ENCODE measurements around the gene OPN4. TPM values are rescaled to one million over a fixed set of nuclear protein-coding genes. Genes with fewer than 3 reads are reported as not detected.

Gene OPN4
- total RNA-seq, 2 donors from 2014 or later: not detected

- no peaks in the 10 kb centered on the region for H3K36me3 ChIP-seq (replicated peaks in 1 of 2; ENCODE audit: insufficient read depth in 1 of 2, low read depth in 2 of 2)
- WGBS, 2 donors: 87 to 92% methylated on average over 5 of the region's 5 CpGs
- H3K27ac ChIP-seq: no peak overlapping the region
- DNase-seq (no peak), ATAC-seq (no peak)
- no peak overlapping the region for H3K4me3 ChIP-seq
- intact Hi-C loops (cut with DNase I): no loop called here
- H3K27me3 ChIP-seq: no peaks in the 10 kb centered on the region
- TF ChIP-seq CTCF (IDR thresholded peaks at IDR 0.05) (no peak), POLR2A (IDR thresholded peaks at IDR 0.05) (no peak)
- H3K4me1 ChIP-seq: peaks cover 5% of the 10 kb centered on the region
- H3K9me3 ChIP-seq: no peaks in the 10 kb centered on the region
Observed at GRCh38 chr10:86646532-86646931, 7.8 kb upstream of the OPN4 start.

GRCh38 chr10:86646933-86647332 is 7.4 kb upstream of the OPN4 start:
- no peak overlapping the region for H3K27ac ChIP-seq
- WGBS, 2 donors: 78 to 82% methylated on average over 6 of the region's 6 CpGs
- TF ChIP-seq CTCF (IDR thresholded peaks at IDR 0.05): no peak
- H3K9me3 ChIP-seq: no peaks in the 10 kb centered on the region
- H3K36me3 ChIP-seq (replicated peaks in 1 of 2; ENCODE audit: insufficient read depth in 1 of 2, low read depth in 2 of 2): no peaks in the 10 kb centered on the region
- H3K4me1 ChIP-seq: peaks cover 5% of the 10 kb centered on the region
- DNase-seq (no peak), ATAC-seq (no peak)
- no peak overlapping the region for H3K4me3 ChIP-seq
- no peaks in the 10 kb centered on the region for H3K27me3 ChIP-seq
- intact Hi-C loops (cut with DNase I): no loop called here

- H3K27me3 ChIP-seq: no peaks in the 10 kb centered on the region
- TF ChIP-seq POLR2A (IDR thresholded peaks at IDR 0.05): no peak
- no peak for TF ChIP-seq CTCF (IDR thresholded peaks at IDR 0.05)
- no peaks in the 10 kb centered on the region for H3K9me3 ChIP-seq
- DNase-seq (no peak), ATAC-seq (no peak)
- H3K36me3 ChIP-seq (replicated peaks in 1 of 2; ENCODE audit: insufficient read depth in 1 of 2, low read depth in 2 of 2): no peaks in the 10 kb centered on the region
- peaks cover 5% of the 10 kb centered on the region for H3K4me1 ChIP-seq
- no peak overlapping the region for H3K27ac ChIP-seq
- 78 to 83% methylated on average over 13 of the region's 13 CpGs for WGBS, 2 donors
- intact Hi-C loops (cut with DNase I): no loop called here
- no peak overlapping the region for H3K4me3 ChIP-seq
Observed at GRCh38 chr10:86647773-86648703, 6.3 kb upstream of the OPN4 start.

- Histone ChIP-seq H3K27me3 (no peaks in the 10 kb centered on the region), H3K27ac (no peak overlapping the region), H3K36me3 (replicated peaks in 1 of 2; ENCODE audit: insufficient read depth in 1 of 2, low read depth in 2 of 2) (no peaks in the 10 kb centered on the region), H3K4me3 (no peak overlapping the region), H3K9me3 (no peaks in the 10 kb centered on the region), H3K4me1 (peaks cover 5% of the 10 kb centered on the region)
- intact Hi-C loops (cut with DNase I): no loop called here
- WGBS, 2 donors: 57 to 69% methylated on average over 5 to 9 of the region's 9 CpGs
- peak; percentile 18 for ATAC-seq
- DNase-seq: peak in 2 of 4 donors; percentile 45 to 46
- TF ChIP-seq CTCF (IDR thresholded peaks at IDR 0.05): no peak
- TF ChIP-seq POLR2A (IDR thresholded peaks at IDR 0.05): no peak
Observed at GRCh38 chr10:86648704-86649427, 5.5 kb upstream of the OPN4 start.

Measured in body of pancreas (tissue), 4 donors.